ENCODE measurements around the gene WNT9B.

- TF ChIP-seq CTCF (IDR thresholded peaks at IDR 0.05) = no peak
- no peak for TF ChIP-seq POLR2A (IDR thresholded peaks at IDR 0.05)
Measured at GRCh38 chr17:46898860-46899259, 47.5 kb downstream of the WNT9B start.

Data from adrenal gland (tissue), 5 donors.